ENCODE data around the gene APBB1IP. TPM values are rescaled to one million over a fixed set of nuclear protein-coding genes. Genes with fewer than 3 reads are reported as not detected.
"Not testable (repeated sequence)": the region's sequence is repeated elsewhere in the genome, so short reads cannot be mapped to it uniquely, and the experiment has no call there.

The APBB1IP gene
- total RNA-seq, 1 experiment from 2014 or later, result not detected

- Histone ChIP-seq H3K79me2 (ENCODE audit: insufficient read depth, low read length) (no peaks in the 10 kb centered on the region), H3K9me3 (ENCODE audit: control insufficient read depth, low read depth, low read length) (no peaks in the 10 kb centered on the region), H3K23me2 (ENCODE audit: insufficient read length, low read depth, low read length, poor library complexity, severe bottlenecking) (no peaks in the 10 kb centered on the region), H3K18ac (ENCODE audit: insufficient read length, low read depth, low read length) (no peak overlapping the region), H3K4me1 (ENCODE audit: insufficient read depth, low read length) (no peaks in the 10 kb centered on the region), H2BK5ac (ENCODE audit: insufficient read length, low read length) (no peak overlapping the region), H4K20me1 (ENCODE audit: control insufficient read depth, insufficient read depth, insufficient read length) (no peaks in the 10 kb centered on the region), H3K27ac (ENCODE audit: insufficient read length, low read depth, low read length) (no peak overlapping the region), H3K4me2 (ENCODE audit: insufficient read depth, insufficient read length, low read length) (no peak overlapping the region), H4K8ac (replicated peaks; ENCODE audit: insufficient read length, low read depth, low read length) (no peak overlapping the region), H3K14ac (ENCODE audit: insufficient read depth, low read length) (no peak overlapping the region), H2AFZ (ENCODE audit: low read length) (no peak overlapping the region), H4K5ac (ENCODE audit: insufficient read length, low read depth, low read length) (no peak overlapping the region), H3K4ac (ENCODE audit: low read depth, low read length) (no peak overlapping the region), H3K56ac (ENCODE audit: insufficient read length, low read depth, low read length) (no peak overlapping the region), H2BK120ac (ENCODE audit: low read depth, low read length, poor library complexity, severe bottlenecking) (no peak overlapping the region), H2BK15ac (ENCODE audit: low read depth, low read length) (no peak overlapping the region), H2AK5ac (ENCODE audit: insufficient read length, low read length) (no peak overlapping the region), H2BK12ac (ENCODE audit: insufficient read length, low read depth, low read length) (no peak overlapping the region), H3K79me1 (ENCODE audit: insufficient read depth, low read depth, low read length, poor library complexity, severe bottlenecking) (no peaks in the 10 kb centered on the region), H3K9ac (ENCODE audit: extremely low read depth, insufficient read length, low read length) (no peak overlapping the region), H4K91ac (ENCODE audit: insufficient read length, low read depth, low read length) (no peak overlapping the region), H2BK20ac (ENCODE audit: low read depth, low read length, poor library complexity, severe bottlenecking) (no peak overlapping the region), H3T11ph (ENCODE audit: low read length) (no peak overlapping the region), H3K27me3 (ENCODE audit: insufficient read depth, low read length) (no peaks in the 10 kb centered on the region), H3K23ac (ENCODE audit: insufficient read length, low read depth, low read length) (no peak overlapping the region)
- H3K9me3 Mint-ChIP-seq, result no peaks in the 10 kb centered on the region
- no CpG with 5 or more reads among the region's 3 CpGs for WGBS (ENCODE audit: extremely low coverage, insufficient read length, low lambda C conversion rate)
- H3K27ac Mint-ChIP-seq, result no peak overlapping the region
- no peaks in the 10 kb centered on the region for H3K4me1 Mint-ChIP-seq
- DNase-seq, result no peak
- H3K36me3 Mint-ChIP-seq (ENCODE audit: insufficient read depth in 1 of 3, low read depth in 3 of 3), result no peaks in the 10 kb centered on the region
- no peaks in the 10 kb centered on the region for H3K27me3 Mint-ChIP-seq (ENCODE audit: low read depth)
- TF ChIP-seq, protein P1, sequence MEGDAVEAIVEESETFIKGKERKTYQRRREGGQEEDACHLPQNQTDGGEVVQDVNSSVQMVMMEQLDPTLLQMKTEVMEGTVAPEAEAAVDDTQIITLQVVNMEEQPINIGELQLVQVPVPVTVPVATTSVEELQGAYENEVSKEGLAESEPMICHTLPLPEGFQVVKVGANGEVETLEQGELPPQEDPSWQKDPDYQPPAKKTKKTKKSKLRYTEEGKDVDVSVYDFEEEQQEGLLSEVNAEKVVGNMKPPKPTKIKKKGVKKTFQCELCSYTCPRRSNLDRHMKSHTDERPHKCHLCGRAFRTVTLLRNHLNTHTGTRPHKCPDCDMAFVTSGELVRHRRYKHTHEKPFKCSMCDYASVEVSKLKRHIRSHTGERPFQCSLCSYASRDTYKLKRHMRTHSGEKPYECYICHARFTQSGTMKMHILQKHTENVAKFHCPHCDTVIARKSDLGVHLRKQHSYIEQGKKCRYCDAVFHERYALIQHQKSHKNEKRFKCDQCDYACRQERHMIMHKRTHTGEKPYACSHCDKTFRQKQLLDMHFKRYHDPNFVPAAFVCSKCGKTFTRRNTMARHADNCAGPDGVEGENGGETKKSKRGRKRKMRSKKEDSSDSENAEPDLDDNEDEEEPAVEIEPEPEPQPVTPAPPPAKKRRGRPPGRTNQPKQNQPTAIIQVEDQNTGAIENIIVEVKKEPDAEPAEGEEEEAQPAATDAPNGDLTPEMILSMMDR (conservative IDR thresholded peaks at IDR 0.05), result no peak
- H3K4me3 Mint-ChIP-seq, result no peak overlapping the region
Observed at GRCh38 chr10:26464632-26465280, 26.6 kb downstream of the APBB1IP start.

DNA sequence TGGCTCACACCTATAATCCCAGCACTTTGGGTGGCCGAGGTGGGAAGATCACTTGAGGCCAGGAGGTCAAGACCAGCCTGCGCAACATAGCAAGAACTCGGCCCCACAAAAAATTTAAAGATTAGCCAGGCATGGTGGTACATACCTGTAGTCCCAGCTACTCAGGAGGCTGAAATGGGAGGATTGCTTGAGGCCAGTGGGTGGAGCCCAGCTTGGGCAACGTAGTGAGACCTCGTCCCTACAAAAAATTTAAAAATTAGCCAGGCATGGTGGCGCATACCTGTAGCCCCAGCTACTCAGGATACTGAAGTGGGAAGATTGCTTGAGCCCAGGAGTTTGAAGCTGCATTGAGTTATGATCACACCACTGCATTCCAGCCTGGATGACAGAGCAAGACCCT is 28.4 kb downstream of the APBB1IP start:
- H3K27me3 ChIP-seq (ENCODE audit: insufficient read depth, low read length); H2AFZ ChIP-seq (ENCODE audit: low read length); H4K5ac ChIP-seq (ENCODE audit: insufficient read length, low read depth, low read length); H3K18ac ChIP-seq (ENCODE audit: insufficient read length, low read depth, low read length); H3K27ac ChIP-seq (ENCODE audit: insufficient read length, low read depth, low read length); H3K27me3 Mint-ChIP-seq (ENCODE audit: low read depth); H3K36me3 Mint-ChIP-seq (ENCODE audit: insufficient read depth in 1 of 3, low read depth in 3 of 3); H3K79me1 ChIP-seq (ENCODE audit: insufficient read depth, low read depth, low read length, poor library complexity, severe bottlenecking); H2AK5ac ChIP-seq (ENCODE audit: insufficient read length, low read length); H3K4ac ChIP-seq (ENCODE audit: low read depth, low read length); H3T11ph ChIP-seq (ENCODE audit: low read length); H3K23me2 ChIP-seq (ENCODE audit: insufficient read length, low read depth, low read length, poor library complexity, severe bottlenecking); H3K14ac ChIP-seq (ENCODE audit: insufficient read depth, low read length); DNase-seq; H4K91ac ChIP-seq (ENCODE audit: insufficient read length, low read depth, low read length); H3K79me2 ChIP-seq (ENCODE audit: insufficient read depth, low read length); H2BK120ac ChIP-seq (ENCODE audit: low read depth, low read length, poor library complexity, severe bottlenecking); H3K27ac Mint-ChIP-seq; H3K4me3 Mint-ChIP-seq; H3K9me3 ChIP-seq (ENCODE audit: control insufficient read depth, low read depth, low read length); H2BK20ac ChIP-seq (ENCODE audit: low read depth, low read length, poor library complexity, severe bottlenecking); H3K23ac ChIP-seq (ENCODE audit: insufficient read length, low read depth, low read length); H3K4me1 ChIP-seq (ENCODE audit: insufficient read depth, low read length); H3K9ac ChIP-seq (ENCODE audit: extremely low read depth, insufficient read length, low read length); H3K4me1 Mint-ChIP-seq; H4K8ac ChIP-seq (replicated peaks; ENCODE audit: insufficient read length, low read depth, low read length); H4K20me1 ChIP-seq (ENCODE audit: control insufficient read depth, insufficient read depth, insufficient read length); H2BK5ac ChIP-seq (ENCODE audit: insufficient read length, low read length); H3K56ac ChIP-seq (ENCODE audit: insufficient read length, low read depth, low read length); H3K9me3 Mint-ChIP-seq; H2BK12ac ChIP-seq (ENCODE audit: insufficient read length, low read depth, low read length); H2BK15ac ChIP-seq (ENCODE audit: low read depth, low read length); H3K4me2 ChIP-seq (ENCODE audit: insufficient read depth, insufficient read length, low read length): not testable (repeated sequence)
- no CpG with 5 or more reads among the region's 6 CpGs for WGBS (ENCODE audit: extremely low coverage, insufficient read length, low lambda C conversion rate)

Measured in H9 (cell line).